Skeletal muscle satellite cell (primary cell): ENCODE data around the gene NUDT17.

Source experiments
- H3K27me3 ChIP-seq: 2 replicates; pipeline ENCODE4 v1.7.0; 2013; ENCODE audit warnings: low read length; ENCODE audit not compliant: control insufficient read depth, insufficient read depth
- H3K36me3 ChIP-seq: 2 replicates; pipeline ENCODE4 v1.7.0; 2013; ENCODE audit warnings: mild to moderate bottlenecking, control low read depth, low read length; ENCODE audit not compliant: insufficient read depth
- H3K4me1 ChIP-seq: 2 replicates; pipeline ENCODE4 v1.7.0; 2013; ENCODE audit warnings: low read length; ENCODE audit not compliant: control insufficient read depth, insufficient read depth
- H3K4me2 ChIP-seq: 2 replicates; pipeline ENCODE4 v1.7.0; 2013; ENCODE audit warnings: mild to moderate bottlenecking, low read length
- H3K4me3 ChIP-seq: 2 replicates; pipeline ENCODE4 v1.7.0; 2013; ENCODE audit warnings: low read length
- H3K9ac ChIP-seq: 2 replicates; pipeline ENCODE4 v1.7.0; 2013; ENCODE audit warnings: mild to moderate bottlenecking, low read depth, low read length, moderate library complexity
- H3K9me3 ChIP-seq: replicated peaks from 2 replicates; pipeline ENCODE4 v1.7.0; 2013; ENCODE audit warnings: mild to moderate bottlenecking, control low read depth, low read length

NUDT17 gene

DNA sequence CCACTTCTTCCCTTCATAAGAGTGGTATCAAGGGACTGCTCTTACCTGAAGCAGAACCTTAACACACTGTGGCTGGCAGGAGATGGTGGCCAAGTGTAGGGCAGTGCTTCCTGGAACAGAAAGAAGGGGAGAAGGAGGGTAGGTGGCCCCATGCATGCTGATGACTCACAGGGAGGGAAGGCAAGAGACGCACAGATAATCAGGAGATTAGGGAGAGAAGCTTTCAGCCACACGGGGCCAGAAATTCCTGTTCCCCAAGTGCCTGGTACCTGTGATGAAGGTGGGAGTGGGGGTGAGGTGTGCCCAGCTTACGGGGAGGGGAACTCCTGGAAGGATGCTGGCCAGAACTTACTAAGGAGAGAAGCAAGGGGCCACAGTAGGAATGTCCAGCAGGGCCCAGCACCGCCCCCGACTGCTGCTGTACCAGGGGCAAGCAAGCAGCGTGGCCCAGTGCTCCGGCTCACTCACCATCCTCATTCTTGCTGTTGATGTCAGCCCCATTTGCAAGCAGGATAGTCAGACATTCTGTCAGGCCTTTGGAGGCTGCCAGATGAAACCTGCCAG lies 32.6 kb downstream of the NUDT17 start:
- Histone ChIP-seq H3K4me1 (peaks cover under 1% of the 10 kb centered on the region), H3K9ac (no peak overlapping the region), H3K4me2 (no peak overlapping the region), H3K4me3 (no peak overlapping the region), H3K9me3 (no peaks in the 10 kb centered on the region), H3K27me3 (no peaks in the 10 kb centered on the region), H3K36me3 (no peaks in the 10 kb centered on the region)

DNA sequence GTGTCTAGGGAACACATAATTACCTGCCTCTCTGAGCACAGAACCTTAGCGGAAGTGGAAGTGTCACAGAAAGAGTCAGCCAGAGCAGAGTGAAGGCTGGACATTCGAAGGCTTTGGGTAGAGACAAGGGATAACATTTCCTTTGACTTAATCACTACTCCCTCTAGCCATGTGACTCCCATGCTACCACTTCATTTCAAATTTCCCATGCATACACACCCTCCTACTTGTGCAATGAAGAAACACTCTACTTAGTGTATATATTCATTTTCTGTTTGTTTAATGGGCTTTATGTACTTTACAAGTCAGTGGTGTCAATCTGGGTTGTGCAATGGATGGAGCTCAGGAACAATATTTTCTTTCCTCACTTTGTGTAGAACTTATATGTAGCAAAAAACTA lies 33.3 kb downstream of the NUDT17 start:
- no peaks in the 10 kb centered on the region for H3K36me3 ChIP-seq
- H3K4me1 ChIP-seq: no peaks in the 10 kb centered on the region
- no peaks in the 10 kb centered on the region for H3K27me3 ChIP-seq
- no peak overlapping the region for H3K9ac ChIP-seq
- H3K4me2 ChIP-seq: no peak overlapping the region
- H3K4me3 ChIP-seq: no peak overlapping the region
- no peaks in the 10 kb centered on the region for H3K9me3 ChIP-seq

DNA sequence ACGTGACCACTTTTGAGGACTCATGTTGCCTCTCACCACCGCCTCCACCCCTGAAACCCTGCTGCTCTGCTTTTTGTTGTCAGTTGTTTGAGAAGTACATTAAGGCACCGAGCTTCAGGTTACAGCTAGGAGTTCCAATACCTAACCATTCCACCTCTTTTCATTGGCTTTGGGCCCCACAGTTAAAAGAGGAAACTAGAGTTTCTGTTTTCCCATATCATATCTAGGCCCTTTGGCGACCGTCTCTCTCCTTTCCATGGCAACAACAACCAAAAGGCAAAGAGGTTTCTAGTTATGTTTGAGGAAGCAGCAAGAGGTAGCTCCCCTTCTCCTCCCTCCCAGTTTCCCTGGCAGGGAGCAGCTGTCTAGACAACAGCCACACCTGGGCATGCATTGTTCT lies 34.3 kb downstream of the NUDT17 start:
- Histone ChIP-seq H3K36me3 (no peaks in the 10 kb centered on the region), H3K4me3 (no peak overlapping the region), H3K9ac (no peak overlapping the region), H3K9me3 (no peaks in the 10 kb centered on the region), H3K27me3 (no peaks in the 10 kb centered on the region), H3K4me2 (no peak overlapping the region), H3K4me1 (peaks cover 5% of the 10 kb centered on the region)

DNA sequence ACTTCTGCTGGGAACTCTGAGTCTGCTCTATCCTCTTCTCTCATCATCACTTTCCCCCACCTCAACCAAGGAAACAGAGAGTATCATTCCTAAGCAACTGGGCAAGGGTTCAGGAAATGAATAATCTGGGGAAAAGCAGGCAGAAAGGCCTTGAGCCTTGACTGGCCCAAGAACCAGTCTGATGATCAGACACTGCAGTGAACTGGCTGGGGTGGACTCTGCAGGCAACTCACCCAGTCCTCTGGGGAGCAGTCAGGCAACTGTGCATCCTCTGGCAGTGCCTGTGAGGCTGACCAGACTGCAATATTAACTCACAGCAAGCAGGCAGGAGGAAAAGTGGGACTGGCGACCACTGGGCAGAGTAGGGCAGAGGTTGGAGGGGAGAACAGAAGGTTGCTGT lies 39.2 kb downstream of the NUDT17 start:
- Histone ChIP-seq H3K9ac (no peak overlapping the region), H3K9me3 (no peaks in the 10 kb centered on the region), H3K4me3 (no peak overlapping the region), H3K27me3 (no peaks in the 10 kb centered on the region), H3K36me3 (no peaks in the 10 kb centered on the region), H3K4me2 (peak overlapping the region; percentile 87), H3K4me1 (peaks cover 13% of the 10 kb centered on the region)

DNA sequence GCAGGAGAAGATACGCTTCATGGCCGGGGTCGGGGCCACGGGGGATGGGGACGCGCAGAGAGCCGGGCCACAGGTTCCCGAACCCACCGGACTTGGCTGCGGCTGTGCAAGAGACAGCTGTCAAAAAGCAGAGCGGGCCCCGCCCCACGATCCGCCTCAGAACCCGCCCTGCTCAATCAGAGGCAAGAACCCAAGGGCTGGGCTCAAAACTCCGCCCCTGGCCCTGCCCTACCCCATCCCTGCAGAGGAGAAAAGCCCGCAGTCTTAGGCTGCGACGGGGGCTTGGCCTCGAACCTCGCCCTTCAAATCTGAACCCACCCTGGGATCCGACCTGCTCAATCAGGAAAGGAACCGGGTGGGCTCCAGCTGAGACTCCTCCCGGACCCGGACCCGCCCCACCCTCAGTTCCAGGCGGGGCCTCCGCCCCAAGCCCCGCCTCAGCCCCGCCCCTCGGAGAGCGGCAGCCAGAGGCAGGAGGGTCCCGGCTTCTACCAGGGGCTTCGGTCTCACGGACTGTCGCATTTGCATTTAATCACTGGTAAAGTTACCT lies 40.4 kb downstream of the NUDT17 start, which contains the start of gene ANKRD35:
Gene ANKRD35 (minus strand): TSS at position 129 of the 550 bp plus-strand sequence. CDS start 108 bp downstream, at position 21.
- peak within 1 kb of the TSS; percentile 83 for H3K4me3 ChIP-seq
- H3K4me1 ChIP-seq: peaks cover 18% of the 10 kb centered on the region
- H3K36me3 ChIP-seq: no peaks in the 10 kb centered on the region
- no peaks in the 10 kb centered on the region for H3K9me3 ChIP-seq
- no peaks in the 10 kb centered on the region for H3K27me3 ChIP-seq
- H3K9ac ChIP-seq: peak within 1 kb of the TSS; percentile 39
- H3K4me2 ChIP-seq: peak within 1 kb of the TSS; percentile 87

DNA sequence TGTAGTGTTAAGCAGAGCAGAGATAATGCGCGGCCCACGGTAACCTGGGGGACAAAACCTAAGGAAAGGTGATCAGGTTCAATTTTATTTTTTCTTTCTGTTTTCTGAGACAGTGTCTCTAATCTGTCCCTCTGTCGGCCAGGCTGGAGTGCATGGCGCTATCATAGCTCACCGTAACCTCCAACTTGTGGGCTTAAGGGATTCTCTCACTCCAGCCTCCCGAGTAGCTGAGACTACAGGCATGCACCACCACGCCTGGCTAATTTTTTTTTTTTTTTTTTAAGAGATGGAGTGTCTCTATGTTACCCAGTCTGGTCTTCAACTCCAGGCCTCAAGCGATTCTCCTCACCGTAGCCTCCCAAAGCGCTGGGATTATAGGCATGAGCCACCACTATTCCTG lies 41.0 kb downstream of the NUDT17 start:
- Histone ChIP-seq H3K4me1 (peaks cover 23% of the 10 kb centered on the region), H3K9me3 (no peaks in the 10 kb centered on the region), H3K36me3 (no peaks in the 10 kb centered on the region), H3K4me2 (peak overlapping the region; percentile 87), H3K9ac (peak overlapping the region; percentile 39), H3K27me3 (no peaks in the 10 kb centered on the region), H3K4me3 (peak overlapping the region; percentile 83)

DNA sequence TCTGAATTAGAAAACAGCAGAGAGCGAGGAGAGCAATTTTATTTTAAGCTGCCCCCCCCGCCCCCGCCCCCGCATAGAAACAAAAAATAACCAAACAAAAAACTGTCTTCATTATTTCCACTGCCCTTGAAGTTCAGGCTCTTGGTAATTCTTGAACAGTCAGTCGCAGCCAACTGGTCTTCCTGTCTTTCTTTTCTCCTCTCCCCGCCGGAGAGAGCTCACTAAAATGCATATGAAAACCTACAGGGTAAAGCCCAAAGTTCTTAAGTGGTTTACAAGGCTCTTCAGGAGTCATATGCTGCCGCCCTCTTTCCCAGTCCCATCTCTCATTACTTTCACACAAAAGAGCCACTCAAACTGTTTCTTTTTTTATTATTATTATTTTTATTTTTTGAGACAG lies 41.4 kb downstream of the NUDT17 start:
- peaks cover 28% of the 10 kb centered on the region for H3K4me1 ChIP-seq
- H3K4me3 ChIP-seq: no peak overlapping the region
- H3K27me3 ChIP-seq: no peaks in the 10 kb centered on the region
- H3K9me3 ChIP-seq: no peaks in the 10 kb centered on the region
- H3K36me3 ChIP-seq: no peaks in the 10 kb centered on the region
- H3K4me2 ChIP-seq: no peak overlapping the region
- no peak overlapping the region for H3K9ac ChIP-seq

DNA sequence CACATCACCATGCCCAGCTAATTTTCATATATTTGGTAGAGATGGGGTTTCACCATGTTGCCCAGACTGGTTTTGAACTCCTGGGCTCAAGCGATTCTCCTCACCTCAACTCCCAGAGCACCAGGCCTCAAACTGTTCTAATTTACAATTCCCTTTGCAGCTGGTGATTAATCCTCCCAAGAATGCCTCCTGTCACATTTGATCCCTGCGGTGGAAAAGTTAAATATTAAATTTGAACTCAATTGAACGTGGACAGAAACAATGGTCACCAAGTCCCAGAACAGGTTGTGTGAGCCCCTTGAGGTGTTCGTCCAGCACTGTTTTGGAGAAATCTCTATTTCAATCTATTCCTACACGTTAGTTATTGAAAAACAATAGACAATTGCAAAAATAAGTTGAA lies 42.2 kb downstream of the NUDT17 start:
- Histone ChIP-seq H3K9me3 (no peaks in the 10 kb centered on the region), H3K27me3 (no peaks in the 10 kb centered on the region), H3K4me1 (peaks cover 34% of the 10 kb centered on the region), H3K4me2 (no peak overlapping the region), H3K9ac (no peak overlapping the region), H3K4me3 (no peak overlapping the region), H3K36me3 (no peaks in the 10 kb centered on the region)

DNA sequence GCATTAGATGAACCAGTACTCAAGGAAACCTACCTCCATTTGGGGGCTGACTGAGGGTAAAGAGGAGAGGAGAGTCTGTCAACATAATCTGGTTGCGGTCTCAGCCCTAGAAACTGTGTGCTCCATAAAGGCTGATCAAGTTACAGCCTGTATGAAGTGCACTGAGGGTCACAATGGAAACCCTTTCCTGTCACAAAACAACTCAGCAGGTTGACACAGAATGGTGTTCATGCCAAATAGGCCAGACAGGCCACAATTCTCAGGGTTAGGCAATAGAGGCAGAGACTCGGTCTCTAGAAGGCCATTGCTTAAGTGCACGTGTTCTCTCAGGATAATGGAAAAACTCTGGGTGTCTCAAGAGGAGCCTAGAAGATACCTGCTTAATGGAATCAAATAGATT lies 44.3 kb downstream of the NUDT17 start:
- peaks cover 42% of the 10 kb centered on the region for H3K4me1 ChIP-seq
- H3K36me3 ChIP-seq: peaks cover 14% of the 10 kb centered on the region
- H3K4me3 ChIP-seq: no peak overlapping the region
- no peak overlapping the region for H3K4me2 ChIP-seq
- H3K9ac ChIP-seq: no peak overlapping the region
- H3K9me3 ChIP-seq: no peaks in the 10 kb centered on the region
- no peaks in the 10 kb centered on the region for H3K27me3 ChIP-seq

DNA sequence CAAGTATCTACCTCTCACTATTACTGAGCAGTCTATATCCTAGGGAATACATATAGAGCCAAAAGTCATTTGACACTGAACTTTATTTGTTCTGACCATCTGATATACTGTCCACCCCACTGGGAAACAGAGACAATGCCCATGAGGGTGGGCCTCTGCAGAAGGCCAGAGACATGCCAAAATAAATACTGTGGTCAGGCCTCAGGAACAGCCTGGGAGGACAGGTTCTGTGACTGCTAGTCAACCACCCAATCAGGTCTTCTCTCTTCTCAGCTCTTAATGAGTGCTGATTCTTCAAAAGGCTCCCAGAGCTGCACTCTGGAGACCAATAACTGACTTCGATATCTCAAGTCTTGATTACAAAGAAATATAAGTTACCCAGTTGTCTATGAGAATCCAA lies 45.7 kb downstream of the NUDT17 start:
- Histone ChIP-seq H3K4me1 (peaks cover 33% of the 10 kb centered on the region), H3K36me3 (peaks cover 27% of the 10 kb centered on the region), H3K27me3 (no peaks in the 10 kb centered on the region), H3K9ac (peak overlapping the region; percentile 71), H3K4me2 (peak overlapping the region; percentile 66), H3K4me3 (peak overlapping the region; percentile 31), H3K9me3 (no peaks in the 10 kb centered on the region)

DNA sequence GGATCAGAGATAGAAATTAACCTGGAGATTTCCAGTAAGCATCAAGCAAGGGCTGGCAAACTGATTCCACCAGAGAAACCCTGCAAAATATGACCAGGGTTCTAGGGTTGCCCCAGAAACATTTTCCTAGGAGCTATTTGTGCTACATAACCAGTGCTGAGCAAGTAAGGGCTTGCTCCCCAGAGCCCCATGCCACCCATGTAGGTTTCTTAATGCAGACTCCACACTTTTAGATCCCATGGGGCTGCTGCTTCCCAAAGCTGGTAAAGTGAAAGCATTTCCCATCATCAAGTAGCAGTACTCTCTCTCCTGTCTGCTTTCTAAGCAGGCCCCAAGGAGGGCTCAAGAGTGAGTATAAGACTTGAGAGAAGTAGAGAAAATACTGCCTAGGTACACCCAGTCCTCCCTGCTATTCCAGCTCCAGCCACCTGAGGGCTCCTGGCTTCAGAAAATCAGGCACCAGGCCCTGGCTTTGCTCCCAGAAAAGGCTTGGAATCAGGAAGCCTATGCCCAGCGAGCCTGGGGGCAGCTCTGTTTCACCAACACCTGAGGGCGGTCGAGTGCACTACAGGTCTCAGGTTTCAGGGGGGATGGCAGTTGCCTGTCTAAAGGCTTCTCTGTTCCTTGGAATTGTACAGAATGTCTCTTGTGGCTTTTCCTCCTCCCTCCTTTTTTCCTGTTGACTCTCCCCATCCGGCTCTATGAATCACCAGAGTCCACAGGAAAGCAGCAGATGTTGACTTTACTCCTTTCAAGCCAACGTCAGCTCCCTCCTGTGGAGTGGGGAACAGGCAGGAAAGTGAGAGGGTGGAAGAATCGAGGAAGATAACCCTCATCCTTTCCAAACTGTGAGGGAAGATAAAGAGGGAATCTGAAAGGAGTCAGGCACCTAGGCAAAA lies 46.4 kb downstream of the NUDT17 start:
- peak overlapping the region; percentile 31 for H3K4me3 ChIP-seq
- H3K27me3 ChIP-seq: no peaks in the 10 kb centered on the region
- peaks cover 34% of the 10 kb centered on the region for H3K36me3 ChIP-seq
- peak overlapping the region; percentile 66 for H3K4me2 ChIP-seq
- H3K9ac ChIP-seq: peak overlapping the region; percentile 77
- peaks cover 33% of the 10 kb centered on the region for H3K4me1 ChIP-seq
- no peaks in the 10 kb centered on the region for H3K9me3 ChIP-seq
